ENCODE results near the gene OTUD5. TPM values are rescaled to one million over a fixed set of nuclear protein-coding genes. Genes with fewer than 3 reads are reported as not detected.
A peak's percentile ranks its signal among the peaks of the same experiment; 100 is the strongest.

OTUD5 gene
- total RNA-seq, 1 experiment from 2014 or later = 52.6 TPM

GRCh38 chrX:48939524-48940228 lies 17.7 kb downstream of the OTUD5 start:
- ATAC-seq (no peak), DNase-seq (ENCODE audit: low spot score) (no peak)
- Mint-ChIP-seq H3K9me3 (no peaks in the 10 kb centered on the region), H3K4me3 (no peak overlapping the region), H3K4me1 (peaks cover 42% of the 10 kb centered on the region), H3K27me3 (ENCODE audit: low read depth) (no peaks in the 10 kb centered on the region), H3K27ac (peak overlapping the region; percentile 89), H3K36me3 (peaks cover 21% of the 10 kb centered on the region)
- CTCF ChIA-PET = interaction anchor here (1.4 kb wide), 1 partner anchor 48 kb away, joined by 4 read pairs; no protein-coding TSS in a partner anchor
- TF ChIP-seq ZNF512 (CRISPR knock-in tag; IDR thresholded peaks at IDR 0.05; ENCODE audit: borderline replicate concordance) (no peak), CREB1 (CRISPR knock-in tag; IDR thresholded peaks at IDR 0.05) (no peak), ZNF281 (CRISPR knock-in tag; IDR thresholded peaks at IDR 0.05) (no peak), GRHL2 (CRISPR knock-in tag; IDR thresholded peaks at IDR 0.05; ENCODE audit: insufficient replicate concordance, severe bottlenecking) (no peak), PRRX2 (CRISPR knock-in tag; IDR thresholded peaks at IDR 0.05) (no peak), NR3C1 (CRISPR knock-in tag; conservative IDR thresholded peaks at IDR 0.05; ENCODE audit: low read depth) (no peak), ZNF121 (CRISPR knock-in tag; IDR thresholded peaks at IDR 0.05) (no peak), NFYB (CRISPR knock-in tag; conservative IDR thresholded peaks at IDR 0.05; ENCODE audit: low read depth) (no peak), ZSCAN18 (CRISPR knock-in tag; IDR thresholded peaks at IDR 0.05) (no peak)
- TF ChIP-seq, protein P1, sequence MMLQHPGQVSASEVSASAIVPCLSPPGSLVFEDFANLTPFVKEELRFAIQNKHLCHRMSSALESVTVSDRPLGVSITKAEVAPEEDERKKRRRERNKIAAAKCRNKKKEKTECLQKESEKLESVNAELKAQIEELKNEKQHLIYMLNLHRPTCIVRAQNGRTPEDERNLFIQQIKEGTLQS (CRISPR knock-in tag; conservative IDR thresholded peaks at IDR 0.05) = no peak
- TF ChIP-seq, protein P2, sequence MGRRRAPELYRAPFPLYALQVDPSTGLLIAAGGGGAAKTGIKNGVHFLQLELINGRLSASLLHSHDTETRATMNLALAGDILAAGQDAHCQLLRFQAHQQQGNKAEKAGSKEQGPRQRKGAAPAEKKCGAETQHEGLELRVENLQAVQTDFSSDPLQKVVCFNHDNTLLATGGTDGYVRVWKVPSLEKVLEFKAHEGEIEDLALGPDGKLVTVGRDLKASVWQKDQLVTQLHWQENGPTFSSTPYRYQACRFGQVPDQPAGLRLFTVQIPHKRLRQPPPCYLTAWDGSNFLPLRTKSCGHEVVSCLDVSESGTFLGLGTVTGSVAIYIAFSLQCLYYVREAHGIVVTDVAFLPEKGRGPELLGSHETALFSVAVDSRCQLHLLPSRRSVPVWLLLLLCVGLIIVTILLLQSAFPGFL (CRISPR knock-in tag; IDR thresholded peaks at IDR 0.05; ENCODE audit: borderline replicate concordance) = no peak
- POLR2A ChIA-PET = no interaction called here

- H3K27ac Mint-ChIP-seq = peak overlapping the region; percentile 89
- POLR2A ChIA-PET = interaction anchor here (0.8 to 1.0 kb wide), 2 partner anchors 27 to 112 kb away, joined by 3 to 4 read pairs; no protein-coding TSS in a partner anchor
- DNase-seq (ENCODE audit: low spot score) (no peak), ATAC-seq (no peak)
- peaks cover 28% of the 10 kb centered on the region for H3K36me3 Mint-ChIP-seq
- H3K4me3 Mint-ChIP-seq = no peak overlapping the region
- TF ChIP-seq ZNF281 (CRISPR knock-in tag; IDR thresholded peaks at IDR 0.05) (no peak), NFE2L1 (CRISPR knock-in tag; IDR thresholded peaks at IDR 0.05) (no peak), CREB1 (CRISPR knock-in tag; IDR thresholded peaks at IDR 0.05) (no peak)
- no peaks in the 10 kb centered on the region for H3K27me3 Mint-ChIP-seq (ENCODE audit: low read depth)
- no peaks in the 10 kb centered on the region for H3K9me3 Mint-ChIP-seq
- CTCF ChIA-PET = interaction anchor here (1.4 to 2.6 kb wide), 2 partner anchors 11 to 47 kb away, joined by 4 to 21 read pairs; no protein-coding TSS in a partner anchor
- peaks cover 42% of the 10 kb centered on the region for H3K4me1 Mint-ChIP-seq
These were observed 18.5 kb downstream of the OTUD5 start for GRCh38 chrX:48938721-48939425.
